ENCODE data around the gene IRAK1.

The IRAK1 gene

DNA sequence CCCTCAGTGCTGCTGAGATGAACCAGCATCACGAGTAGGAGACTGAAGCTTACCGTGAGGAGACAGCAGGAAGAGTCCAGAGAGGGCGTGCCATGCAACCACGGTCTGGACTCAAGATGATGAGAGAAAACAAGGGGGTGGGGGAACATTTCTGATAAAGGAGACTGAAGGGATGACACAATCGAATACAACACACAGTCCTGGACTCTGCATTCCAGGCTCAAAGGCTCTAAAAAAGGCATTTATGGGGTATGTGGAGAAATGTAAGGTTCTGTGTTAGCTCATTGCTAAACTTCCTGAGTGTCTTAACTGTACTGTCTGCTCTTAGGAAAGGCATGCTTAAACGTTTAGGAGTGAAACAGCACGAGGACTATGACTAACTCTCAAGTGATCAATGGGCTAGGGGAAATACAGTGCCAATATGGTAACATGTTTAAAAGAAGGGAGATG lies 20.6 kb upstream of the IRAK1 start:
- DNase-seq, result no peak

DNA sequence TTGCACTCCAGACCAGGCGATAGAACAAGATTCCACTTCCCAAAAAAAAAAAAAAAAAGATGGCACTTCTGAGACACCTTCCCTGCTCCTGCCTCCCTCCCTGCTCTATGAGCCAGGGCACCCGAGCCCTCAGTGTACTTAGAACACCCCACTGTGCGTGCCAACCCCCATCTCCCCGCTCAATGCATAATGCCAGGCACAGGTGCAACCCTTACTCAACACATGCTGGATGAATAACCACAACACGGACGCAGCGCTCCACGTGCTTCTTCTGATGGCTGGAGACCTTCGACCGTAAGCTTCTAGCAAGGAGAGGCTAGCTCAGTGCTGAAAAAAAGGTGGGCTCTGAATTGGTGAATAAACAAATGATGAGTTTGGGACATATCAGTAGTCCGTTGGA lies 19.9 kb upstream of the IRAK1 start:
- DNase-seq, result no peak

DNA sequence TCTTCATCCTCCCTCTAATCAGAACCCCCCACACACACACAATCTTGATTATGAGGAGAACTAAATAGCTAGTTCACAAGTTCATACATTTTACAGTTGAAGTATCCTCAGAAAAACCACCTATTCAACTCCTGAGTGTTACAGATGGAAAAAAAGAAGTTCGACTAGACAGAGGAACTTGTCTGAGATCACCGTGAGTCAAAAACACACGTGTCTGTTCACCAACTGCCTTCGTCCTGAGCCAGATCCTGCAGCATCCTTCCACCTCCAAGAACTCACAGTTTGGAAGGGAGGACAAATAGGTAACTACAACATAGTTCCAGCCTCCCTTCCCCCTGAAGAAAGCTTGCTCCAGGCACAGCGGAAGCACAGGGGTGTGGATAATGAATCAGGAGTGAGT lies 19.0 kb upstream of the IRAK1 start:
- no peak for DNase-seq

DNA sequence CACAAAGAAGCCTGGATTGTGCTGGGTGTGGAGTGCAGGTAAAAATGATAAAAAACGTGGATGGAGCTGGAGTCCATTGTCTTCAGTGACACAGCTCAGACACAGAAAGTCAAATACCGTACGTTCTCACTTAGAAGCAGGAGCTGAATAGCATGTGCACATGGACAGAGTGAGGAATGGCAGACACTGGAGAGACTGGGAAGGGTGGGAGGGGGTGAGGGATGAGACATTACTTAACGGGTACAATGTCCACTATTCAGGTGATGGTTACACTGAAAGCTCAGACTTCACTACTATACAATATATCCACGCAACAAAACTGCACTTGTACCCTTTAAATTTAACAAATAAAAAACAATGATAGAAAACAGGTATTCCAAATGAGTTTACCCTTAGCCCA lies 18.1 kb upstream of the IRAK1 start:
- DNase-seq, result no peak

DNA sequence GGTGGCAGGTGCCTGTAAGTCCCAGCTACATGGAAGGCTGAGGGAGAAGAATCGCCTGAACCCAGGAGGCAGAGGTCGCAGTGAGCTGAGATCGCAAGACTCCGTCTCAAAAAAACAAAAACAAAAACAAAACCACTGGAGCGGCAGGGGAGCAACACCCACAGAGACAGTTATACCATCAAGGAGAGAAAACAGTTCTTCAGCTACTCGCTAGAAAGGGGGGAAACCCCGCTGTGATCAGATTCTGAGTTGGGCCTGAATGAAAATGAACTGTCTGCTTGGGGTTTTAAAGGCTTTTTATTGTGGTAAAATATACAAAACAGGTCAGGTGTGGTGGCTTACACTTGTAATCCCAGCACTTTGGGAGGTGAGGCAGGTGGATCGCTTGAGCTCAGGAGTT lies 16.8 kb upstream of the IRAK1 start:
- no peak for DNase-seq

DNA sequence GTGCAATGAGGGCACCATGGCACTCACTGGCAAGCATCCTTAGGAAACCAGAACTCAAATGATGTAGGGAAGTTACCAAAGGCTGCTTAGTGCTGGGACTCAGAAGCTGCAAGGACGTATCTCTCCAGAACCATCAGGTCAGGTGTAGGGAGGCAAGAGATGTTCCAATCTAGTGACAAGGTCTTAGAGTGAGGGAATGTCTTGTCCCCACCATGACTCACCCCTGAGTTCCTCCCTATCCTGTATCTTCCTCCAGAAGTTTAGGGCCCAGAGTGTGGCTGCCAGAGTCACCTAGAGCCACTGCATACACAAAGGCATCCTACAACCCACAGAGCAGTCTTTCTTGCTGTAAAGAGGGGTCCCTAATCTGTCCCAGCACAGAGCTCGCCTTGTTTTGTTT lies 14.1 kb upstream of the IRAK1 start:
- DNase-seq, result no peak

DNA sequence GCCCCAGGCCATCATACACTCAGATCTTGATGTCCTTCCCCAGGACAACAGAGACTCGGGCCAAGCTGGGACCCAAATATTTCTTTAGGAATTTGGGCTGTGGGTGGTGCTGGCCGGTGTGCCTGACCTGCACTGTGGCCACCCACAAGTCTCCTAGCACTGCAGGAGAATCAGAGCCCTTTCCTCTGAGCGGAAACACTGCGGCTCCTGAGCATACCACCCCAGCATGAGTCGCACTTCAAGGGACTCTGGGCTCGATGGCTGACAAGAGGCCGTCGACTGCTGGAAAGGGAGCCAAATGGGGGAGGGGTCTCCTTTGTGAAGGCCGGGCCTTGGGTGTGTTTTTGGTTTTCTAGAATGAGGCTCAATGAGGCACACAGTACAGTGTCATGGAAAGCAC lies 13.0 kb upstream of the IRAK1 start:
- no peak for DNase-seq

DNA sequence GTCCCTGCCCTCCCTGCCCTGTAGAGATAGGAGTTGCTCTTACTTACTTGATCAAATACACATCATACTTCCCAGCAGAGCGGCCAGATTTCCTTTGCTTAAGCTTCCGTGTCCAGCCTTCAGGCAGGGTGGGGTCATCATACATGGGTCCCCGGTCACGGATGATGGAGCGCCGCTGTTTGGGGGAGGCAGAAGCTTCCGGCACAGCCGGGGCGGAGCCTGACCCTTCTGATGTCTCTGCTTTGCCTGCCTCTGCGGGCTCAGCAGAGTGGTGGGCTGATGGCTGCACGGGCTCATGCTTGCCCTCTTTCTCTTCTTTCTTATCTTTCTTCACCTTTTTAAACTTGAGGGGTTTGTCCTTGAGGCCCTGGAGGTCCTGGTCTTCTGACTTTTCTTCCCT lies 12.5 kb upstream of the IRAK1 start:
- no peak for DNase-seq

DNA sequence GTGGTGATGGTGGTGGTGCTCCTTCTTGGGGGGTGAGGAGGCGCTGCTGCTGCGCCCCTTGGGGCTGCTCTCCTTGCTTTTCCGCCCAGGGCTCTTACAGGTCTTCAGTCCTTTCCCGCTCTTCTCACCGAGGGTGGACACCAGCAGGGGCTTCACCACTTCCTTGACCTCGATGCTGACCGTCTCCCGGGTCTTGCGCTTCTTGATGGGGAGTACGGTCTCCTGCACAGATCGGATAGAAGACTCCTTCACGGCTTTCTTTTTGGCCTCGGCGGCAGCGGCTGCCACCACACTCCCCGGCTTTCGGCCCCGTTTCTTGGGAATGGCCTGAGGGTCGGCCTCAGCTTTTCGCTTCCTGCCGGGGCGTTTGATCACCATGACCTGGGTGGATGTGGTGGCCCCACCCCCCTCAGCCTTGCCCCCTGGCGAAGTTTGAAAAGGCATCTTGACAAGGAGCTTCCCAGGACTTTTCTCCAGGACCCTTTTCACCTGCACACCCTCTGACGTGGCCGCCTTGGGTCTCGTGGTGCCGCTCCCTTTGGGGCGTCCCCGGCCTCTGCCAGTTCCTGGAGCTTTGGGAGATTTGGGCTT lies 11.1 kb upstream of the IRAK1 start:
- no peak for DNase-seq

DNA sequence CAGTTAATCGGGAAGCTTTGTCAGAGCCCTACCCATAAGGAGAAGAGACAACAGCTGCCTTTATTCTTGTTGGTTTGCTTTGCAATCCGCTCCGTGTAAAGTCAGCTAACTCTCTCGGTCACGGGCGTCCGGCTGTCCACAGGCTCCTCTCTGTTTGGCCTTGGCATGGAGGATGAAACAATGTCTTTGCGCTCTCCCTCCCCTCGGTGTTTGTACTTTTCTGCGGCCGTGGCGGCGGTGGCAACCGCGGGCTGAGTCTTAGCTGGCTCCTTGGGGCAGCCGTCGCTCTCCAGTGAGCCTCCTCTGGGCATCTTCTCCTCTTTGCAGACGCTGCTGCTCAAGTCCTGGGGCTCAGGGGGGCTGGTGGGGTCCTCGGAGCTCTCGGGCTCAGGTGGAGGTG lies 10.6 kb upstream of the IRAK1 start:
- DNase-seq, result no peak

DNA sequence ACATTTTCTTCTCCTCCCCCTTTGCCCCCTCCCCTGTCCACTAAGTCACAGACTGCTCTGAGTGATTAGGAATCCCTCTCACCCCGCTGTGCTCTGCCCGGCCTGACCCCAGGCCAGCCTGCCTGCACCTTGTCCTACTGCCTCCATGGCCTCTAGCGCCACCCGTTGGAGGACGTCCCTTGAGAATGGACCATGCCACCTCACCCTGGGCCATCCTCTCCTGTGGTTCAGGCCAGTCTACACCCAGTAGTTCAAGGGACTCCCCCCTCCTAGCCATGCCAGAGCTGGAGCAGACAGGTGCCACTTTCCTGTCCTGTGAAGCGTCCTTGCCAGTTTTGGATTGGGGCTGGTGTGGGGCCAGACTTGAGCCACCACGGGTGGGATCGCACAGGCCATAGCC lies 9.7 kb upstream of the IRAK1 start:
- DNase-seq, result no peak

DNA sequence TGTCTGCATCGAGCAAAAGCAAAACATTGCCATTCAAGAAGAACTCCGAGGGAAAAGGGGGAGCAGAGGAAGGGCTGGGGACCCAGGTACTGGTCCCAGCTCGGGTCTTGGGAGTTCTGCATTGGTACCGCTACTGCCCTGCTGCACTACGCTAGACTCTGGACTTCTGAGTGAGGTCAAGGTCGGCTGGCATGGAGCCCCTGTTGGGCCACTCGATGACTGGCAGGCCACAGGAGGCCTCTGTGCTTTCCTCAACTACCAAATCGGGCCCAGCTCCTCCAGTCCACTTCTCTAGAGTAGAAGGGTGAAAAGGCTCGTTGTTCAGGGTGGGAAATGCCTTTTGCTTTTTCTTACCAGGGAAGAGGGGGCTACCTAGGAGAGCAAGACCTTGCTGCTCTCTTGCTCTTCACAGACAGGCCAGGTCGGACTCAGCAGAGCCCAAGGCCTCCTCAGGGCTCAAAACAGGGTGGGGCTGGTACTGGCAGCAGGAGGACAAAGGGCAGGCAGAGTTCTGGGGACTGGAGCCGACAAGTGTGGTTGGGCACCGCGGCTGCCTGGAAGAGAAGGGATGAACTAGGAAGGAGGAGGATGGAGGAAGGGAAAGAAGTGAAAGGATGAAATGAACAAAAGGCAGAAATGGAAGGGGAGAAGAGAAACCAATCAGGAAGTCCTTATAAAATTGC lies 8.9 kb upstream of the IRAK1 start:
- DNase-seq, result no peak

DNA sequence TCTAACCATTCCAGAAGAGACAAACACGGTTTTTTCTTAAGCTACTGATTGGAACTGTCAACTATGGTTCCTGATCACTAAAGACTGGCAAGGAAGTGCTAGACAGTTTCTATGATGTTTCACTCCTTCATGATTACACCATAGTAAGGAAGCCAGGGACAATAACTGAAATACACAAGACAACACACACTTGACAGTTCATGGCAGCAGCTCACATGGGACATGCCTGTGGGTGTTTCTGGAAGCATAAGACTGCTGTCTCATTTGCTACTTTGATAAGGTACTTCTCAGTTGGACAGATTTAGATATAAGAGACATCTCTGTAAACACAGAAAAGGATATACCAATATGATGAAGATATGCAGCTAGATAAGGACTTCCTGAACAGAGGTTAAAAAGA lies 8.3 kb upstream of the IRAK1 start:
- no peak for DNase-seq

DNA sequence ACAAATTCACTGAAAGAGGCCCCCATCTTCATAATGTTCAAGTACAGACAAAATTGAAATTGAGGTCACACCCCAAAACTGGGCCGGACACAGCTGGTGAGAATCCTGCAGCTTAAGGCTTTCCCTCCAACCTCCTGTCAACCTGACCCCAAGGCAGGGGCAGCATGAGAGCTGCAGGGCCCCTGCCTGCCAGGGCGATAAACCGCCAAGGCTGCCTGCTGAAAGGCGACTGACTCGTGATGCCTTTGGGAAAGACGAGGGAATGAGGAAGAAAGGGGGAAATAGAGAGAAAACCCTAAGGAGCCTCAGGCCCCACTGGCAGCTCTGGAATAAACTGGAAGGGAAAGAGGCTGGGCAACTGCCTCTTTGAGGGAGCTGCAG lies 7.3 kb upstream of the IRAK1 start:
- DNase-seq, result no peak

DNA sequence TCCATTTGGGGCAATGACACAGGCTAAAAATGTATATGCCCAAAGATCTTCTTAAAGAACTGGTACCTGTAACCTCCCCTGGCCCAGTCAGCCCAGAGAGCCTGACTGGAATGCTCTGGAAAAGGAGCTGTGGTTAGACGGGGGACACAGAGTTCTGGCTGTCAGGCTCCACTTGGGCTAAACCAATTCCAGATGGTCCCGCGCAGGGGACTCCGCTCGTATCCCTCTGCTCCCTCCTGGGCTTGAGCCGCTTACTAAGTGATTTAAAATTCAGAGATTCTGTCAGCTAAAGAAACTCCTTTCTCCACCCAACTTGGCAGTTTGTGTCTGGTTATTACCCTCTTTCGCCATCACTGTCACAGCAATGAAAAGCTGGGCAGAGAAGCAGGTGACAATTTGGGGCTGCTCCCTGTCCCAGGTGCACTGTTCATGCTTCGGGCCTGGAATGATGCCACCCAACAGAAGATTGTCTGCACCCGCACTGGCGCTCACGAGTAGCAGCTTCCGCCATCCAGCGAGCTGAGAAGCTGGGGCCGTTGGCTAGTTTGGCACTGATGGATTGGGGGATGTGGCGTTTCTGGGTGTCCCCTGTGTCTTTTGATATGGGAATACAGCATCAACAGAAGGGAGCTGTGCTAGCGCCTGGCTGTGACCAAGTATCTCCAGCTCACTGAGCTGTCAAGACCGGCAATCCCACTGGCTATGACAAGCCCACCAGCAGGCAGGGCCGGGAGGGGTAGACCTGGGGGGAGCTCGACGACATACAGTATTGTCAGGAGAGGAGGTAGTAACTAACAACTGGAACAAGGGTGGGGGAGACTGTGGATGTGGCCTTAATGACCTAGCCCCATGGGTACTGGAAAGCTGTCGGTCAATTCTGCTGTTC lies 6.7 kb upstream of the IRAK1 start:
- DNase-seq, result no peak

DNA sequence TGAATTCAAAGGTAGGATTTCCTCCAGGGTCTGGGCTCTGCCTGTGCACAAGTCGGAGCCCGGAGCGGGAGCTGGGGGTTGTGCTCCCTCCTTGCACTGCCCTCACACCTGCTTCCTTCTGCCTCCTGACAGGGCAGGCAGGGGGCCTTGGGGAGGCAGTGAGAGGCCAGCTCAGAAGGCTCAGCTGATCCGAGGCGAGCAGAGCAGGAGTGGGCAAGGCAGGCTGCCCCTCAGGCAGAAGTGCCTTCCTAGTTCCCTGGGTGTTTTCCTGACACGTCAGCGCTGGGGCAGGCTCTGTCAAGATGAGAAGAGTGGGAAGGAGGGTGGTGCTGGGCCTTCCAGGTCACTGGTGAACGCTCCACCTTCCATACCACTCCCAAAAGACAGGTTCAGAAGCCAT lies 5.5 kb upstream of the IRAK1 start:
- no peak for DNase-seq

DNA sequence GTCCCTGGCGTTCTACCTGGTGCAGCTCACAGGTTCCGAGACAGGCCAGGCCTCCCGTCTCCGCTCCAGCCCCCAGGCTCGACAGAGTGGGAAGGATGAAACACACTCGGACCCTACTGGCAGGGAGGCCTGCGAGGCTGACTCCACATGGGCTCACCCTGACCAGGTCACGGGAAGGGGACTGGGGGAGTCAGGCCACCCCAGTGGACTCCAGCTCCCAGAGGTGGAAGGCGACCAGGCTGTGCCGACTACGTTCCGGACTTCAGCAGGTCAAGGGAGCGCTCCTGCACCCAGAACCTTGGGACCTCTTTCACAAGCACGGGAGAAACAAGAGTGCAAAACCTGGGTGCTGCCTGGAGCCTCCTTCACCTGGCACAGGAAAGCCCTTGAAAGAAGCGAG lies 4.6 kb upstream of the IRAK1 start:
- no peak for DNase-seq

DNA sequence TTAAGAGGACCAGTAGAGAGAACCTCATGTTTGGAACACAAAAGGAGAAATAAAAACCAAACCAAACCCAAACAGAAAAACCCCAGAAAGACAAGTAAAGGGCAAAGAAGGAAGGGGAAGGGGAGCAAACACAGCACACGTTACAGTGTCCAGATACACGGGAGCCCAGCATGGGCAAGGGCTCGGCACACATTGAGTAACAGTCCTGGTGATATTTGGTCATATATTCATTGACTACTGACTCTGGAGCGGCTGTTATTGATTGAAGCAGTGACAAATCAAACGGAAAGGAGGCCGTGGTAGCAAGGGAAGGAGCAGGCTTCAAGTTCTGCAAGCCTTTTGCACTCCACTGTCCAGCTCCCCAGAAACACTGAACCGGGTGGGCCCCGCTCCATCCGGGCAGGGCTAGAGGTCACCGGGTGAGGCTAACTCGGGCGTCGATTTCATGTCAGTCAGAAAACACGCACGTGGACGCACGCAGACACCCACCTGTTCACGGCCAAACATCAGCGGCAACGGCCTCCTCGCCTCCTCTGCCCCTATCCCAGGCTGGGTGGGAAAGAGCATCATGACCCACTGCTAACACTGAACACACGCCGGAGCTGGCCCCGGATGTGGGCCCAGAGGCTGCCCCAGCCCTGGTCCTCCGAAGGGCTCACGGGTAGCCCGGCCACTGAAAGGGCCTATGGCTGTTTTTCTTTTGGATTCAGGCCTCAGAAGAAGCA lies 3.7 kb upstream of the IRAK1 start:
- no peak for DNase-seq

DNA sequence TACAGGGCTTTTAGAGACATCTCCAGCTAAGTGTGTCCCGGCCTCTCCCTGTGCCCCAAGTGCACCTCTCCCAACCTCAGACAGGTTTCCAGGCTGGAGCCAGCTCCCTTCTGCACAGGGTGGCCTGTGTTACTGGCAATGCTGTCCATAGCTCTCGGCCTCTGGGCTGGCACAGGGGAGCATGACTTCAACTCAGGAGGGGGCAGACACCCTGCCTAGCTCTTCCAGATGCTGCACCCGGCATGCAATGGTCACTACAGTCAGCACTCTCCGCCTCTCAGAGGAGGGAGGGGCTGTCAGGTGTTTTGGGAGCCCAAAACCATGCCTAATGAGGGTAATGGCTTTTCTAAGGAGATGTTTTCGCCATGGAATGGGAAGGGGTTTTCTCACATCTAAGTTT lies 2.4 kb upstream of the IRAK1 start:
- no peak for DNase-seq

DNA sequence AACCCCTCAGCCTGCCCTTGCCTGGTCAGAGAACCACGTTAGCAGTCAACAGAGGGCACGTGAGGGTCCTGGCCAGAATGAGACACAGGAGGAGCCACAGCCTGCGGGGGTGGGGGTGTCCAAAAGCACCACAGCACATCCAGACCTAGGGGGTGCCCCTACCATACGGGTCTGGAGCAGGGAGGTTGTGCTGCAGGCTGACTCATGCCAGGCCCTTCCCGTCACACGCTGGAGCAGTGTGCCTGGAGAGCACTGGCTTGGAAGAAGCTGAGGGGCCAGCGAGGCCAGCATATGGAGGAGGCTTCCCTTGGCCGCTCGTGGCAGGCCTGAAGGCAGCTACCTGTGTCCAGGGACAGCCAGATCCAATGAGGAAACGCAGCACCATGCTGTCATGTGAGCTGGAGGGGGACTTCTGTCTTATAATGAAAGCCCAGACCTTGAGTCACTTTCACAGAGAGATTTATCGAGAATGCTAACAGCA lies 1.5 kb upstream of the IRAK1 start:
- no peak for DNase-seq

DNA sequence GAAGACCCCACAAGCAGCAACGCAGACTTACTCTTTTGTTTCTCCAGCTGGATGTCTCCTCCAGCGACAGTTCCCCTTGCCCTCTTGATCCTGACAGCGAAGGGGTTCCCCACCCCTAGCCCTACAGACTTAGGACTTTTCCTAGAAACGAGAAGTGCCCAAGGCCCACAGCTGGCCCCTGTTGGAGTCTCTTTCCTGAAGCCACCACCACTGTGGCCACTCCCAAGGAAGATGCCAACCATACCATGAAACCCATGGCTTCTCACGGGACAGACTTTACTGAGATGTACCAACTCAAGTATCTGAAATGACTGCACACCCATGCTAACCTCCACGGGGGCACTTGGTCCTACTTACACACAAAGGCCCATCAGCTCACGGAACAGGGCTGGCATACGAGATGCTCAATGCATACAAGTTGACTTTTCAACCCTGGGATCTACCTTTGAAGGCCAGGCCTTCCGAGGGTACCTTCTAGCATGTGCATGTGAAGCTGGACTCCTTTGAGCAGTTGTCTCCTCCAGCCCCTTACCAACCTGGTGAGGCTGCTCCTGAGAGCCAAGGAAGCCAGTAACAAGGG lies 924 bp upstream of the IRAK1 start:
- no peak for DNase-seq

DNA sequence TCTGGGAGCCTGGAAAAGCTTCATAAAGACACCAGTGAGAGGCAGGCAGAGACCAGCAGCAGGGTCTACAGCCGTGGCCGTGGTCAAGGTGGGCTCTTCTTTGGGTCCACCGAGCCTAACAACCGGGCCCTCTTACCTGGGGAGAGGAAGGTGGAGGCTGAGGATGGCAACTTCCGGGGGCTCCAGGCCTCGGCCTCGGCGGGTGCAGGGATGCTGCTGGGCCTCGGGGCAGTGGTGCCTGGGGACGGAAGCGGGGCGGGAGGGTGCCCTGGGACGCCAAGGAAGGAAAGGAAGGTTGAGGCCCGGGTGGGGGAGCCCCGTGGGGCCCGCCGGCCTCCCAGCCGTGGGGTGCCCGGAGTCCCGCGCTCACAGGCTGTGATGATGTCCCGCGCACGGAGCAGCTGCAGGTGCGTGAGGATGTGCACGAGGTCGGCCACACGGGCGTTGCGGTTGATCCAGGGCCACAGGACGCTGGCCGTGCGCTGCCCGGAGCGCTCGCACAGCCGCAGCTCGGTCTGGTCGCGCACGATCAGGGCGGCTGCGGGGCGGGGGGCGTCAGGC lies 561 bp downstream of the IRAK1 start:
- no peak for DNase-seq

Data from effector CD8-positive, alpha-beta T cell (primary cell).